Measurements from ENCODE around the gene NOP53.

DNA sequence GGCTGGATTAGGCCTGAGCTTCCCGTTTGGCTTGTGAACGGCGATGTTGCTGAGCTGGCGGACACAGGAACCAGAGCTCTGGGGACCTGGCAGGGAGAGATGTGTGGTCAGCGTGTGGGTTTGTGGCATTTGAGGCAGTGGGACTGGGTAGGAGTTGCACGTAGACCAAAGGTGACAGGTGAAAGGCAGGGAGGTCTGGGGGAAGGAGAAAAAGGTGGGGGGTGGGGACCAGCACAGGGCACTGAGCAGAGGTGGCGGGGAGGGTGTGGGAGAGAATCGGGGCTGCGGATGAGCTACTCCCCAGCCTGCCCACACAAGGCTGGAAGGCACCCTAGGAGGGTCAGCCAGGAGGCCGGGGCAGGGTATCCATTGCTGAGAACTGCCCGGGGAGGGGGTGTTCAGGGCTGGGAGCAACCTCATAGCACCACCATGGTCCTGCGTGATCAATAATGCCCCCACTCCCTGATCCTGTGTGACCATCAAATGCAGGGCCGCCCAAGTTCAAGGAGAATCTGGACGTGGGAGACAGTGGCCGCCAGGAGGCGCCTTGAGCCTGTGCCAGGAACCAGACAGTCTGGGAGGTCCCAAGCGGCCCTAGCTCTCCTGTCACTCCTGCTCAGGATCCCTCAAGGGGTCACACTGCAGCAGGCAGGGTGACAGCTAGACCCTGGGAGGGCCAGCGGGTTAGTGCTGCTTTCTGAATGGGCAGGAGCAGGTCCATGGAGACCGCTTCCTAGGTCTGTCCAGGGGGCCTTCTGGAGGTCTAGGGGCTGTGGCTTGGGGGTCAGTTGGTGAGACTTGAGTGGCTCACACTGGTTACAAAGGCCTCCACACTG is 20.4 kb downstream of the NOP53 start:
- TF ChIP-seq, protein P1, sequence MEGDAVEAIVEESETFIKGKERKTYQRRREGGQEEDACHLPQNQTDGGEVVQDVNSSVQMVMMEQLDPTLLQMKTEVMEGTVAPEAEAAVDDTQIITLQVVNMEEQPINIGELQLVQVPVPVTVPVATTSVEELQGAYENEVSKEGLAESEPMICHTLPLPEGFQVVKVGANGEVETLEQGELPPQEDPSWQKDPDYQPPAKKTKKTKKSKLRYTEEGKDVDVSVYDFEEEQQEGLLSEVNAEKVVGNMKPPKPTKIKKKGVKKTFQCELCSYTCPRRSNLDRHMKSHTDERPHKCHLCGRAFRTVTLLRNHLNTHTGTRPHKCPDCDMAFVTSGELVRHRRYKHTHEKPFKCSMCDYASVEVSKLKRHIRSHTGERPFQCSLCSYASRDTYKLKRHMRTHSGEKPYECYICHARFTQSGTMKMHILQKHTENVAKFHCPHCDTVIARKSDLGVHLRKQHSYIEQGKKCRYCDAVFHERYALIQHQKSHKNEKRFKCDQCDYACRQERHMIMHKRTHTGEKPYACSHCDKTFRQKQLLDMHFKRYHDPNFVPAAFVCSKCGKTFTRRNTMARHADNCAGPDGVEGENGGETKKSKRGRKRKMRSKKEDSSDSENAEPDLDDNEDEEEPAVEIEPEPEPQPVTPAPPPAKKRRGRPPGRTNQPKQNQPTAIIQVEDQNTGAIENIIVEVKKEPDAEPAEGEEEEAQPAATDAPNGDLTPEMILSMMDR (IDR thresholded peaks at IDR 0.05), result peak; percentile 30 to 71
- TF ChIP-seq EP300 (IDR thresholded peaks at IDR 0.05), result no peak
